Activated CD4-positive, alpha-beta T cell treated with anti-CD3 and anti-CD28 coated beads, Interleukin-2, amount 50 U/mL, for 1 hour (primary cell): ENCODE results near the gene STIM1.

Experiments
- DNase-seq: peaks from one replicate; pipeline ENCODE4 v3.0.0-alpha.2; 2020

STIM1 gene

DNA sequence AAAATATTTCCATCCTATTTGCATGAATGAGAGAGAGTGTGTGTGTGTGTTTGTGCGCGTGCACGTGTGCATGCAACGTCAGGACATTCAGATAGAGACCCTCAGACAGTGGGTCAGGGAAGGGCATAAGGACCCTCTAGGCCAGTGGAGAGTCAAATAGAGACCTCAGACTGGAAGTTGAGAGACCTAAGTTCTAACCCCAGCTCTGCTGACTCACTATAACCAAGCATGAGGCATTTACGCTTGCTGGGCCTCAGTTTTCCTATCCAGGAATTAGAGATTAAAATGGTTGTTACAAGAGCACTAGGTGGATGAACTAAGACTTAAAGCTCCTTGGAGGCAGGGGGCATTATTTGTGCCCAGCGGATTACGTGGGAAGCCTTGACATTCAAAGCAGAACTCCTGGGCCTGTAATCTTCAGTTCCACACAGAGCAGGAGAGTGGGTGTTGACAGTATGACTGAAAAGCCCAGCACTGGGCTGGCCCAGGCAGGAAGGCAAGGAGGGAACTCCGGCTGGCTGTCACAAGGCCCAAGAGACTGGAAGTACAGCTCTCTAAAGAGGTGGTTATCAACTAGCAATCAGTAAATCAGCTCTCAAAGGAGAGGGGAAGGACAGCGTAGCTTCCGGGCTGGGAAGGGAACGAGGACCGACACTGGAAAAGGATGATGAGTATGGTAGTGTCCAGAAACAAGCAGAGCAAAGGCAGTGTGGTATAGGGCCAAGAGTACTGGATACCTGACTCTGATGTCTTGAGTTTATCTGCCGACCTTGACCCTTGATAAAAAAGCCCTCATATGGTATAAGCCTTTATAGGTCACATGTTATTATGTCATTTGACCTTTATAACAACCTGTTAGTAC is 23.9 kb upstream of the STIM1 start:
- DNase-seq: no peak

DNA sequence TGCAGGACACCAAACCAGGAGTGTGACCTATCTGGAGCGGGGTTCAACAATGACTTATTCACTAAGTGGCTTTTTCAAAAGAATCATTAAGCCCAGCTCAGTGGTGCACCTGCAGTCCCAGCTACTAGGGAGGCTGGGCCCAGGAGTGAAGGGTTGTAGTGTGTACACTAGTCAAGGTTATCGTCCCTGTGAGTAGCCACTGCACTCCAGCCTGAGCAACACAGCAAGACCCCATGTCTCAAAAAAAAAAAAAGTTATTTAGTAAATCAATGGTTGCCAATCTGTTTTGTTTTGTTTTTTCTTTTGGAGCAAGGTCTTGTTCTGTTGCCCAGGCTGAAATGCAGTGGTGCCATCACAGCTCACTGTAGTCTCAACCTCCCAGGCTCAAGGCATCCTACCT is 22.6 kb upstream of the STIM1 start:
- DNase-seq: no peak

DNA sequence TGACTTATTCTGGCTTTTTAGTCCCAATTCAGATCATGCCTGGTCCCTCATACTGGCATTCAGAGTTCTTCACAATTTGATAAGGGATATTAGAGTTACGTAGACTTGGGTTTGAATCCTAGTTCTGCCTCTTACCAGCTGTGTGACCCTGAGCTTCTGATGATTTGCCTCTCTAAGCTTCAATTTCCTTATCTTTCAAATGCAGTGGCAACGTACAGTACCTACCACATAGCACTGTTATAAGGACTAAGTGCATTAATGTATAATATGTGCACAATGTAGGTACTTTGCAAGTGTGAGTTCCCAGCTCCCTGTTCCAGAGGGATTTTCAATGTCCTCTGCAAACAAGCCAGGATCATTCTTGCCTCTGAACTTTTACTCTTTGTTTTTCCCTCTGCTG is 22.0 kb upstream of the STIM1 start:
- DNase-seq: no peak

DNA sequence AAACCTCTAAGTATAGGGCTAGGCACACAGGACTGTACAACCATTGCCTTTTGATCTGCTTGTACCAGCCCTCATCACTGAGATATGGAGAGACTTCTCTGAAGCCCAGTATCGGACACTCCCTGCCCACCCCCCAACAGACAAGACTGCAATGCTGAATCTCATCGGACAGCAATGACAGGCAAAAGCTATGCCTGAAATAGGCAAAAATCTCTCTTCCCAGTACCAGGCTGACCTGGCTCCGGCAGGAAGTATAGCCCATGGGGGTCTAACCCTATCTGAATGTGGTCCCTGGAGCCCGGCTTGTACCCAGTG is 21.2 kb upstream of the STIM1 start:
- no peak for DNase-seq

DNA sequence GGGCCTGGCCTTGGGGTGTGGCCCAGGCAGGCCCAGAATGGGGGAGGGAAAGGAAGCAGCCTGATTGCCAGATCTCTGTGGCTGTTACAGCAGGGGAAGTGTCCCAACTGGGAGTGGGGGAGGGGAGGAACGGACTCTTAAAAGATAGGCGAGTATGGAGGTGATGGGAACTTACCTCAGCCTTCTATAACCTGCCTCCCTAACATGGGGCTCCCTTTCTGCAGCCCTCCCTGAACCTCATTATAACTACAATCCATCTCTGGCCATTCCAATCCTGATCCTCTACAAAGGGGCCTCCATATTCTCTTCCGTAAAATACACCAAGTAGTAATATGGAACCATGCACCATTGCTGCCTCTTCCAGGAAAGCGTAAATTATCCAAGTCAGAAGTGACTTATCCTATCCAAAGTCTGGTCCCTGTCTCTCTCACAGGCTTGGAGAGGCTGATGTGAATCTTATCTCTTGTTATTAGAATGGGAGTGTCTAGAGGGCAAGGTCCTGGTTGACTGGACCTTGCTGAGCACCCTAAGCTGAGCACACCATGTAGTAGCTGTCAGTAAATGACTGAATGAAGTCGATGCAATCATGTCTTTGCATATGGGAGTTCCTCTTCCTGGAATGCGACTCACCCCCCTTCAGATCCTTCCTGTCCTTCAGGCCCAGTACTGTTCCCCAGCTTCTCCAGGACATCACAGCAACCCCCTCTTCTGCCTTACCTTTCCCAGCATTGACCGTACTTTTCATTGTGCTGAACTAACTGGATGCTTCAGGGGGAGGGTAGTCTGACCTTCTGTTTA is 20.6 kb upstream of the STIM1 start:
- no peak for DNase-seq

DNA sequence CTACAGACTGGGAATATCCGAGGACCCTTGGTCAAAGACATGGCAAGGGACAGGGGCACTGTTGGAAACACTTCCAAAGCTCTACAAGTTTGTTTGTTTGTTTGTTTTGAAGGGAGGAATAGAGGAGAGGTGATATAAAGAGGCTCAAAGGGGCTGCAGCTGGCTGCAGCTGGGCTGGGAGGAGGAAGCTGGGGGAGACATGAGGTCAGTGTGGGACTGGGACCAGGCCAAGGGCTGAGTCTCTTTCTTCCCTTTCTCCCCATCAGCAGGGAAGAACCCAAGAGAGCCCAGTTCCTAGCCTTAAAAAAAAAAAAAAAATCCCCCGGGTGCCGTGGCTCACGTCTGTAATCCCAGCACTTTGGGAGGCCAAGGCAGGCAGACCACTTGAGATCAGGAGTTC is 19.7 kb upstream of the STIM1 start:
- no peak for DNase-seq

DNA sequence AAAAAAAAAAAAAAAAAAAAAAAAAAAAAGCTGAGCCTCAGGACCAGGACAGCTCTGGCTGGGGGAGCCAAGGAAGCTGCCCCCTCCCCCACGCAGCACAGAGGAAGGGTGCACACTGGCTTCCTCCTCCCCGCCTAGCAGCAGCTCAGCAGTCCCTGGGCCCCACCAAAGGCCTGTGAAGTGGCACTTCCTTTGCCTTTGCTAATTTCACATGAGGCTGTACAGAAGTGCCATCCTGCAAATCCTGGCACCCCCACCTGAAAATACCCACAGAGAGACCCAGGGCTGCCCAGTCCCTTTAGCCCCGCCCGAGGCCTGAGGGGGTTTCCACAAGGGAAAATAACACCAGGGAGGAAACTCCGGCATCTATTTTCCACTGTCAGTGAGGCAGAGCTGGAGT is 18.6 kb upstream of the STIM1 start:
- peak; percentile 45 for DNase-seq

DNA sequence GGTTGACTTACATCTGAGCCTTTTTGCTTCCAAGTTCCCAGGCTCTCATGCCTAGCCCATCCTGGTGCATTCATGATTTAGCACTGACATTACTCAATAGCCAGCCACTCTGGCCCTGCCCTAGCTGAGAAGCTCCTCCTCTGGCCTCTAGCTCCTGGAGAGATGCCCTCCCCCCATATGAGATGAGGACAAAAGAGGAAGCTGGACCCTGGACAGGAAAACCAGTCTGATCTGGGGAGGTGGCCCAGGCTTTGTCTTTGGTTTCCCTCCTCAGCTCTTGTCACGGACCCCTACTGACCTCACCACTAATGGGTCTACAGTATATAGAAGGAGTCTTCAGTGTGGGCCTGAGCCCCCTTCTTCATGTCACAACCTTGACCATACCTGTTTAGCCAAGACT is 17.7 kb upstream of the STIM1 start:
- DNase-seq: no peak

DNA sequence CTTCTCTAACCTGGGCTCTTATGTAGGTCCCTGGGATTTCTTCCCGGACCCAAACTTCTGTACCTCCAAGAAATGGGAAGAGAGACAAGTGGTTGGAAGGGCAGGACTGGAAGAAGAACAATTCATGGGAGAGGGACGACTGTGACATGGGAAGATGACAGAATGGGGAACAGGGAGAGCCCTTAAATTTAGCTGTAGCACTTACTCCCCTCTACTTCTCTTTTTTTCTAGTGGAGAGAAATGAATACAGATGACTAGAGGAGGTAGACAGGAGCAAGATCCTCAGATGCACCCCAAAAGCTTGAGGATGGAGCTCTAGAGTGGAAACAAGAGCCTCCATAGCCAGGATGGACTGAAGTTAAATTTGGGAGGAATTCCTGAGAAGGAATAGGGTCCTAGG is 17.0 kb upstream of the STIM1 start:
- no peak for DNase-seq

DNA sequence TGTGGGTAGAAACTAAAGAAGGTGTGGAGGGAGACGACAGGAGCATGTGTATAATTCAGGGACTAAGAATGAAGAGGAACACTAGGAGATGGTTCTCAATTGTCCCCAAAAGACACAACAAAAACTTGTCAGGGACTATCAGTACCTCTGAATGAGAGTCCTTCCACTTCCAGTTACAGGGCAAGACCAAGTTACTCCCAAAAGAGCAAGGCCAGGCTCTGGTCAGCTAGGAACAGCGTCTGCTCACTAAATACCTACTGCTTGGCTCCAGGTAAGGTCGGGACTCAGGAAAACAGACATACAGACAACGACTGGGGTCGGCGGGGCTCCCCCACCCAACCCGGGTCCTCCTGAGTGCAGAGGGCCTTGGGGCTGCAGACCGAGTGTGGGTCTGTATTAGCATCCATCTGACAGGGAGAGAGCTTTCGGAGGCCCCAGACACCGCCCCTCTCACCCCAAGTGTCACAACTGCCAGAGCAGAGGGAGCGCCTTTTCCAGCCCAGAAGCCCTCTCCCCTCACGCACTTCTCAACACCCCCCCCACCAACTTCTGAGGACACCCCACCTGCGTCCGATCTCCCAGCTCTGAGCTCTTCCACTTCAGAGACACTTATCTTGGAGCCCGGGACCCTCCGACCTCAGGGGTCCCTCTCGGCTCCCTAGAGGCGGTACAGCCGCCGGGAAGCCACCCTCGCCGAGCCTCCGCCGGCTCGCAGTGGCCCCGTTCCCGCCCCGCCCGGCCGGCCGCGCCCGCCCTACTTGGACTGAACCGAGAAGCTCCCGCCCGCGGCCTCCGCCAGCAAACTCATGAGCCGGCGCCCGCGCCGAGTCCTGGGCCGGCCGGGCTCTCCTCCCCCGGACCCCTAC is 15.2 kb upstream of the STIM1 start:
- peak; percentile 45 for DNase-seq

DNA sequence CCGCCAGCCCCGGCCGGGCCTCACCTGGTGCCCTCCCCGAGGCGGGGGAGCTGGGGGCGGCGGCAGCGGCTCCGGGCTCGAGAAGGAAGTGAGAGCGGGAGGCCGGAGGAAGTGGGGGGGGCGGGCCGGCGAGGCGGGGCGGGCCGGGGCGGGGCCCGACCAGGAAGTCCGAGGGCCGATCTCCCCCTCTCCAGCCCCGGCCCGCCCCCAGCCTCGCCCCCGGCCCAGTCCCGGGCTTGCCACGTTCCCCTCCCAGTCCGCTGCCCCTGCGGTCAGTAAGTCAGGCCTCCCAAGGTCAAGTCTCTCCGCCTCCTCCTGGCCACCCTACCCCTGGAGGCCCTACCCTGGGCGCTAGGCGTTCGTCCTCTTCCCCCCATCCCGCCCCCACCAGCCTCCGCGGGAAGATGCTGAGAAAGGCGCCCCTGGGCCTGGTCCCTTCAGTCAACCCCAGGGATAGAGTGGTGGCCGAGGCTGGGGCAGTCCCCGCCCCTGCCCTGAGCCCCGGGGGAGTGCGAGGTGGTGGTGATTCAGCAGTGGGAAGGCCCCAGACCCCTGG is 14.5 kb upstream of the STIM1 start, which contains the start of gene RHOG:
RHOG (minus strand) TSS at position 90 of the 556 bp plus-strand sequence. CDS start 12,821 bp downstream, outside the sequence.
- no peak for DNase-seq

DNA sequence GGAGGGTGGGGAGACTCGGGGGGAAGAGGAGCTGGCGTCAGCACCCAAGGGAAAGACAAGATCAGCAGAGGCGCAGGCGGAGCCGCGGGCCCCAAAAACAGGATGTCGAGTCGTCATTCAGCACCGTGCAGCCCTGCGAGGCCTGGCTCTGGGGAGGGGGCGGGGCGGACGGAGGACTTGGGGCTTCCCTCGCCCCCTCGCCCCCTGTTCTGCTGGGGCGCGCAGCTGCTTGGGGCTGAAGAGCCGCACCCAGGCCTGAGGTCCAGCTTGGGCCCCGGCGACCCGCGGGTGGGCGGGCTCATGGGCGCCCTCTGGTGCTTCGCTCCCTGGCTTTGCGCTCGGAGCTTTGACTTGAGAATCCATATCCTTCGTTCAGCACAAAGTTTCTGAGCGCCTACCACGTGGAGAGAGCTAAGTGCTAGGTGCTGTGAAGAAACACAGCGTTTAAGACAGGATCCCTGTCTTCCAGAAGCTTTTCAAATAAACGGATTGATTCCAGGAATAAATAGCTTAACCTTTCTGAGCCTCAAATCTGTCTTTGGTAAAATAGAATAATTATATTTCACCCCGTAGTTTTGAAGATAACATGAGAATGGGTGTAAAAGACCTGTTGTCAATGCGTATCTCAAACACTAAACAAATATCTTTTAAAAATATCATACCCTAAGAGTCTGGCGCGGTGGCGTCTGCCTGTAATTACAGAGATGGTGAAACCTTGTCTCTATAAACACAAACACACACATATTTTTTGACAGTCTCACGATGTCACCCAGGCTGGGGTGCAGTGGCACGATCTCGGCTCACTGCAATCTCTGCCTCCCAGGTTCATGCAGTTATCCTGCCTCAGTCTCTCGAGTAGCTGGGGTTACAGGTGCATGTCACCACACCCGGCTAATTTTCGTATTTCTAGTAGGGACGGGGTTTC is 13.8 kb upstream of the STIM1 start:
- peak; percentile 94 for DNase-seq

DNA sequence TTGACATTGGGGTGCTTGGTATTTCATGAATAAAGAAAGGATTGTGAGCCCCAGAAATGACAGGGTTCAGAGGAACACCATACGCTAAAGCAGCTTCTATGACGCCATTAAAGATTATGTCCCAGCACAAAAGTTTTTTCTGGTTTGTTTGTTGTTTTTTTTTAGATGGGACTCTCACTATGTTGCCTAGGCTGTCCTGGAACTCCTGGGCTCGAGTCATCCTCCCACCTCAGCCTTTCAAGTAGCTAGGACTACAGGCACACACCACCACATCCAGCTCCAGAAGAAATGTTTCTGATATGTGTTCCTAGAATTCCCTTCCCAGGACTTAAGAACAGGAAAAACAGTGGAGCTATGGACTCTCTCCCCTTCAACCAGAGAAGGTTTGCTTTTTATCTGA is 12.1 kb upstream of the STIM1 start:
- DNase-seq: no peak

DNA sequence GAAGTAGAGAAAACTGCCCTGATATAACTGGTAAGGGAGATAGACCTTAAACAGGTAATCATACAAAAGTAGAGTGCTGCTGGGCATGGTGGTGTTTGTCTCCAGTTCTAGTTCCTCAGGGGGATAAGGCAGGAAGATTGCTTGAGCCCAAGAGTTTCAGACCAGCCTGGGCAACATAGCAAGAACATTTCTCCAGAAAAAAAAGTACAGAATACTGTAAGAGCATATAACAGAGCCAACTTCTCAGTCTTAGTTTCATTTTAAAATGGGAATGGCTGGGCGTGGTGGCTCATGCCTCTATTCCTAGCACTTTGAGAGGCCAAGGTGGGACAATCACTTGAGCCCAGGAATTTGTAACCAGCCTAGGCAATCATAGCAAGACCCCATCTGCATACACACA is 10.2 kb upstream of the STIM1 start:
- DNase-seq: no peak

DNA sequence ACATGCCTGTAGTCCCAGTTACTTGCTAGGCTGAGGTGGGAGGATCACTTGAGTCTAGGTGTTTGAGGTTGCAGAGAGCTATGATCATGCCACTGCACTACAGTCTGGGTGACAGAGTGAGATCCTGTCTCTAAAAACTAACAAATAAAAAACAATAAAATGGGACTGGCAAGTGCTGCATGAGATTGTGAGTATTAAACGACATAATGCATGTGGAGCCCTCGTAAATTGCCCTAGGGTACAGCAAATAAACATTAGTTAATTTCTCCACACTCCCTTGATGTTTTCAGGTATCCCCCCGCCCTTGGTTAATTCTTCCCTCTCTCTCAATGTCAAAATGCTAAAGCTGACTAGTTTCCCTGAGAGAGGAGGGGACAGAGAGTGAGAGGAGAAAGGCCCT is 9.8 kb upstream of the STIM1 start:
- no peak for DNase-seq

DNA sequence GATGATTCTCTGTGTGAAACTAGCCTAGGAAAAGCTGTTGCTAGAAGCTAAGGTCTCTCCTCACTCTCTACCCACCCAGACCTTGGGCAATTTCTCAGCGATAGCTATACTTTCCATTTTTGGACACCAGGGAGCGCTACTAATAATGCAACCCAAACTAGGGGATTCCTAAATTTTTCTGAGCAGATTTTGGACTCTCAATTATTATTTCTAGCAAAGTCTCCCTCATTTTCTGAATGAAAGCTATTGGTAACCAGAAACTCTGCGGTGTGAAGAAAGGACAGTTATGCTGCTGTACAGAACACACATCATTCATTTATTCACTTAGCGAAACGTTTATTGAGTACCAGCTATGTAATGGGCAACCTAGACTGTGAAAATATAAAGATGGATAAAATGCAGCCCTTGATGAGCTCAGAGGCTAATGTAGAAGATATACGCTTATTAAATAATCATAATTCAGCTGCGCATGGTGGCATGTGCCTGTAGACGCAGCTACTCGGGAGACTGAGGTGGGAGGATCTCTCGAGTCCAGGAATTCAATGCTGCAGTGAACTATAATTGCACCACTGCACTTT is 6.1 kb upstream of the STIM1 start:
- no peak for DNase-seq

DNA sequence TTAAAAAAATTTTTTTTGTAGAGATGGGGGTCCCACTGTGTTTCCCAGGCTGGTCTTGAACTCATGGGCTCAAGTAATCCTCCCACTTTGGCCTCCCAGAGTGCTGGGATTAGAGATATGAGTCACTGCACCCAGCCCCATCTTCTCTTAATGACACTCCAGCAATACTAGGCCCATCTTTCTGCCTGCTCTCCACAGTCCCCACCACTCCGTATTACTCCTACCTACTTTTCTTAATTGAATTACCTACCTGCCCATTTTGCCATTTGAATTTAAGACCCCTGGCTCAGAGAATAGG is 2.0 kb upstream of the STIM1 start:
- no peak for DNase-seq

DNA sequence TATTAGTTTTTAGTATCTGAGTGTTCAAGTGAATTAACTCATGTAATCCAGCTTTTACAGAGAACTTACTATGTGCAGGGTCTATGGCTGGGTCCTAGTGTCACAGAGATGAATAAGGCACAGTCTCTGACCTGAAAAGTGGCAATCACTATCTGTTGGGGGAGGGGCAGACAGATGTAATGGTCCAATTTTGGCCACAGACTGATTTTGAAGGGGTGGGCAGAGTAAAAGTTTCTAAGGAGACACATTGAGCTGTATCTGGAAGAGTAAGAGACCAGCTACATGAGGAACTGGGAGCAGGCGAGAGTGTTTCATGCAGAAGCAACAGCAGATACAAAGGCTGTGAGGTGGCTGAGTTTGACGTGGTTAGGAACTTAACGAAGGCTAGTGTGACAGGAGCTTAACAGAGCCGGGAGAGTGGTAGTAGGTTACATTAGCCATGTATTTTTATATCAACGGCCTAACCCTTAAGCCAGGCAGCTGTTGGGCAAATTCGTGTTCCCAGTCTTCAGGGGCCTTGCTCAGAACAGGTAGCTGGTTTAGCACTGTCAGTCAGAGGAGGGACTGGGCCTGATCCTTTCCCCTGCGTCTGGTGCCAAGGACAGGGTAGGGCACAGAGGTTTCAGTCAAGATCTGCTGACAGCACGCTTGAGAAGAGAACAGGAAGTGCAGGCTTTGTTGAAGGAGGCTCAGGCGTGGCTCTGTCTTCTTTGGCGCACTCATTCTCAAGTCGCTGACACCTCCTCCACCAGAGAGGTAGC is 1.4 kb upstream of the STIM1 start:
- peak; percentile 63 for DNase-seq

DNA sequence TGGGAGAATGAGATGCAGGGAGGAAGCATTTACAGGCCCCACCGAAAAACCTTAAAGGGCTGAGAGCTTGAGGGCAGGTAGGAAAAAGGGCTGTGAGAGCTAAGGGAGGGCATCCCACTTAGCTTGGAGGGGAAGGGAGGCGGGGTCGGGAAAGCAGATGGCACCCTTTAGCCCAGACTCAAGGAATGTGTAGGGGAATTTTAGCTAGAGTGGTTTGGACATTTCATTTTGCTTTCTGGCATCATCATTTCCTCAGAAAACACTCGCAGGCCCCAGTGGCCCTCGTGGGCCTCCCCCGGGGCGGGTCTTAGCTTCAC is 846 bp upstream of the STIM1 start:
- DNase-seq: no peak

DNA sequence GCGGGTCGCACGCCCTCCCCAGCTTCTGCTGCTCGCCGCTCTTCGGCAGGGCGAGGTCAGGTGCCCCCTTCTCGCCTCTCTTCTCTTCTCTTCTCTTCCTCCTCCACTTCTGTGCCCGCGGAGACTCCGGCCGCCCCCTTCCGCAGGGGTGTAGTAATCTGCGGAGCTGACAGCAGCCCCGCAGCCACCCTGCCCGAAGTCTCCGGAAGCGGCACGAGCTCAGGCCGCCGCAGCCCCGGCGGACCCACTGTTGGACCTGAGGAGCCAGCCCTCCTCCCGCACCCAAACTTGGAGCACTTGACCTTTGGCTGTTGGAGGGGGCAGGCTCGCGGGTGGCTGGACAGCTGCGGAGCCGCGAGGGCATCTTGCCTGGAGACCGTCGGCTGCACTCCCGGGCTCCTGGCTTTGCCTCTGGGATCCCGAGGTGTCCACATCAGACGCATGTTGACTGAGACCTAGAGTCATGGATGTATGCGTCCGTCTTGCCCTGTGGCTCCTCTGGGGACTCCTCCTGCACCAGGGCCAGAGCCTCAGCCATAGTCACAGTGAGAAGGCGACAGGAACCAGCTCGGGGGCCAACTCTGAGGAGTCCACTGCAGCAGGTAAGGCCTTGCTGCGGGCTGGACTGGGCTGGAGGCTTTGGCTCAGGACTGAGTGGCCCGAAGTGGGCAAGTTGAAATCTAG is 486 bp downstream of the STIM1 start:
- DNase-seq: peak; percentile 30
